ENCODE results near the gene MMP23B. TPM values are rescaled to one million over a fixed set of nuclear protein-coding genes. Genes with fewer than 3 reads are reported as not detected.
"Not testable (repeated sequence)": the region's sequence is repeated elsewhere in the genome, so short reads cannot be mapped to it uniquely, and the experiment has no call there.

Gene MMP23B
- total RNA-seq, 1 donor from 2014 or later = 93.8 TPM

DNA sequence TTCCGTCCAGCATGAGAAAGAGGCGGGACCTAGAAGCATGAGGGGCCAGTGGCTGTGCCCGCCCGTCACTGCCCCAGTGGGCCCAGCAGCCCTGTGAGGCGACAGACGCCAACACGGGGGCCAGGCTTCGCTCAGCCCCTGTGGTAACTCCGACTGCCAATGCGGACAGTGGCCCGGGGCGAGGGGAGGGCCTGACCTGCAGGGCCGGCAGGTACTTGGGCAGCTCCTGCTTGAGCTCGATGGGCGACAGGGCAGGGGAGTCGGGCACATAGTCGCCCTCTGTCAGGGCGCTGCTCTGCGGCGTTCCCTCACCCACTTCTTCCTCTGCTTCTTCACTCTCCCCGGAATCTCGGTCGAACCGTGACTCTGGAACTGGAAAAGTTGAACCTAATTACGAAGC lies 8.1 kb downstream of the MMP23B start:
- DNase-seq; H3K27ac ChIP-seq (replicated peaks); H3K27me3 ChIP-seq (ENCODE audit: low read depth); H3K4me3 ChIP-seq; H3K9me3 ChIP-seq (replicated peaks); H3K4me1 ChIP-seq; intact Hi-C loops (cut with micrococcal nuclease): not testable (repeated sequence)
- H3K36me3 ChIP-seq = peaks cover 21% of the 10 kb centered on the region

DNA sequence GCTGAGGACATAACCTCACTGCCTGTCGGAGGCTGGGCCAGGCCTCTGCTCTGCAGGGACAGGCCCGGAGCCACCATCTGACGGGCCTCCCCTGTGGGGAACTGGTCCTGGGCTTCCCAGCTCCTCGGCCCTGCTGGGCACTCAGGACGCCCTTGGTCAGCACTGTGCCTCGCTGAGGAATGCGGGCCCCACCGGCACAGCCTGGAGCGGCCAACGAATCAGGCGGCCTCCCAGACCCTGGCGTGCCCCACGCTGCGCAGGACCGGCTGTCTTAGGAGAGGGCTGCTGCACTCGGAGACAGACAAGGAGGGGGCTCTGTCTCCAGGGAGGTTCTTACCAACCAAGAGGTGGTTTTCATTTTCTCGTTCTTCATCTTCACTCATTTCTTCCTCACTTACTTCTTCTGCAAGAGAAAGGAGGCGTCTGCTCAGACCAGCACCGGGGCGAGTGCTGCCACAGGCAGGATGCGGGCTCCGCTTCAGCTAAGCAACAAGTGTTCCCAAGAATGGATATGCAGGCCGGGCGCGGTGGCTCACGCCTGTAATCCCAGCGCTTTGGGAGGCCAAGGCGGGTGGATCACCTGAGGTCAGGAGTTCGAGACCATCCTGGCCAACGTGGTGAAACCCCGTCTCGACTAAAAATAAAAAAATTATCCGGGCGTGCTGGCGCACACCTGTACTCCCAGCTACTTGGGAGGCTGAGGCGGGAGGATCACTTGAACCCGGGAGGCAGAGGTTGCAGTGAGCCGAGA lies 8.9 kb downstream of the MMP23B start:
- DNase-seq; intact Hi-C loops (cut with micrococcal nuclease): not testable (repeated sequence)
- peaks cover 24% of the 10 kb centered on the region for H3K36me3 ChIP-seq

DNA sequence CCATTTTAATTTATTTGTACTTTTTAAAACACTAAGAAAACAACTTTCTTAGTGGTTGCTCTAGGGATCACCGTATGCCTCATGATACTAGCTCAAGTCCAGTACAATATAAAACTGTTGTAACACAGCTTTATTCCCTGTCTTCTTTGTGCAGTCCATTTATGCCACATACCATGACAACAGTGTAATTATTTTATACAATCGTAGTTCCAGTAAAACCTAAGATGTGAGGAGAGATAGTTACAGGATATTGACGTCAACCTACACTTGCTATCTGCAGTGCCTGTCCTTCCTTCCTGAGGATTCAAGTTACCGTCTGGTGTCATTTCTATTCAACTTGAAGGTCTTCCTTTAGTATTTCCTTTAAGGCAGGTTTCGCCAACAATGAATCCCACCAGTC lies 14.4 kb downstream of the MMP23B start:
- H3K4me3 ChIP-seq; H3K4me1 ChIP-seq; intact Hi-C loops (cut with micrococcal nuclease); H3K27ac ChIP-seq (replicated peaks); H3K27me3 ChIP-seq (ENCODE audit: low read depth); DNase-seq; H3K9me3 ChIP-seq (replicated peaks): not testable (repeated sequence)
- H3K36me3 ChIP-seq = peaks cover 55% of the 10 kb centered on the region

More for the DNA sequence above, 8.9 kb downstream of the MMP23B start:
- H3K4me3 ChIP-seq; H3K27me3 ChIP-seq (ENCODE audit: low read depth); H3K4me1 ChIP-seq; H3K27ac ChIP-seq (replicated peaks); H3K9me3 ChIP-seq (replicated peaks): not testable (repeated sequence)

DNA sequence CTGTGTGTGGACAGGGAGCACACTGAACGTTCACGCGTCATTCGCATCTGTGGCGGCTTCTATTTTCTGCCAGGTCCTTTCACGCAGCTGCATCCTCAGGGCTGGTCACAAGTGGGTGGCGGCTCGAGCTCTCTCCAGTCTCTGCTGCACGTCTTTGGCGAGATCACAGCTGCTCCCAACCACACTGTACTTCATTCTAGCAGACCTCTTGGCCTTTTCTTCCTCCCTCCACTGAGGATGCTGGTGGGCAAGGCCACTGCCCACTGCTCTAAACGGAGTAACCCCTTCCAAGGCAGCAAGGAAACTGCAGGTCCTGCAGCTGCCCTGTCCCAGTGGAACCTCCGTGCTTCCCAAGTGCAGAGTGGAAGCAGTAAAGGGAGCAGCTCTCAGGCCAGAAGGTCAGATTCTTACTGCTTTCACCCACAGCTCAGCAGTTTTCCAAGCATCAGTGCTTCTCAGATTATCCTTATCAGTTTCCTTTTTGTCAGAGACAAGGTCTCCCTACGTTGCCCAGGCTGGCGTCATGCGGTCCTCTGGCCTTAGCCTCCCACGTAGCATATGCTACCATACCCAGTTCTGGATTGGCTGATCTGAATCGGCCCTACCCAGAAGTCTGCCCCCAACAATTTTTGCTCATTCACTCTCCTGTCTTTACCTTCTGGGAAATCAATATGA lies 15.7 kb downstream of the MMP23B start:
- H3K9me3 ChIP-seq (replicated peaks); H3K4me1 ChIP-seq; intact Hi-C loops (cut with micrococcal nuclease); H3K4me3 ChIP-seq; DNase-seq; H3K27me3 ChIP-seq (ENCODE audit: low read depth); H3K27ac ChIP-seq (replicated peaks): not testable (repeated sequence)
- peaks cover 68% of the 10 kb centered on the region for H3K36me3 ChIP-seq

DNA sequence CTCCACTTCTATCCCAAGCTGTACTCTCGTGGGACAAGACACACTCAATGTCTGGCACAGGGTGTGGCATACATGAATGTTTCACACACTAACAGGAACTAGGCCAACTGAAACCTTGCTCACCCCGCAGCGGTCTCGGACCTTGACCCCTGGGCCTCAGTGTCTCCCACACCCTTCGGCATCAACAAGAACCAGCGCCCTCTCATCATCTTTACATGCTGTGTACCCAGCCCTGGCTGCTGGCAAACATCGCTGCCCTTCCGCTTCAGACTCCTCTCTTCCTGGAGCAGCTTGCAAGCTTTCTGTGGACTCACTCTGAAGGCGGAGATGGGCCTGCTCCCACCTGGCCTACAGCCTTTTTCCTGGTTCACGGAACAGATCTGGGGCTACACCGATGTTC lies 16.3 kb downstream of the MMP23B start:
- H3K27ac ChIP-seq (replicated peaks); H3K9me3 ChIP-seq (replicated peaks); H3K4me1 ChIP-seq; intact Hi-C loops (cut with micrococcal nuclease); H3K27me3 ChIP-seq (ENCODE audit: low read depth); DNase-seq; H3K4me3 ChIP-seq: not testable (repeated sequence)
- H3K36me3 ChIP-seq = peaks cover 74% of the 10 kb centered on the region

DNA sequence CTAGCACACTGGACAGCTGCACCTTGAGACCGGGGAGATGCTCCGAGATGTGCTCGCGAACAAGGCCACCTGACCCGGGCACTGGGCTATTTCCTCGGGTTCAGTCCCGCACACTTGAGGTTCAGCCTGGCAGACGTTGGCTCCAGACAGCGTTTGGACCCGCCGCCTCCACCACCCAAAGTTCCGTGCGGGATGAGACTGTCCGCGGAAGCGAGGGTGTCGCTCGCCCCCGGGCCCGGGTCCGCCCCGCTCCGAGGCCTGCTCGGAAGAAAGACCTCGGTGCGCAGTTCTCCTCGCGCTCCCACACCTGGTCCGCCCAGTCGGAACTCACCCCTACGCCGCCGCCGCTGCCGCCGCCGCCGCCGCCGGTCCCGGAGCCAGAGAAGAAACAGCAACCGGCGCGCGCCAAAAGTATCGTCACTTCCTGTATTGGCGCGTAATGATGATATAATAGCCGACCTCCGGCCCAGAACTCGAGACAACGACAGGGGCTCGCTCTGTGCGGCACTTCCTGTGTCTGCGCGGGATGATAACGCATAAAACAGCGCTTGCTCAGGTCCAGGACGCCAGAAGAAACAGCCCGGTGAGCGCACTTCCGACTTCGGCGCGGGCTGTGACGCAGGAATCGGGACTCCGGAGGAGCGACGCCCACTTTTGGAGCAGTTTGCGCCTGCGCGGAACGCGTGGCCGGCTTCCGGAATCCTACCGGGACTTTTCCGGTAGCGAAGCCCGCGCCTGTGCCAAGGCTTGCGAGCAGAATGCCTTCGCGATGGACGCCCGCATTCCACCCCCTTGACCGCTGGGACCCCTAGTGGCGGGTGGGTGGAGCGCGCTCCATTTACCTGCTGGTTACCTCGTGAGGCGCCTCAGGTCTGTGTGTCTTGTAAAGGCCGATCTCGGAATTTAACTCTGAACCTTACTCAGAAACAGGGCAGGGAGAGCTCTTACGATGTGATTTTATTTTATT lies 26.9 kb downstream of the MMP23B start, which contains the start of gene CDK11B:
Gene CDK11B, minus strand, starts transcription at position 422 of the 967 bp plus-strand sequence. CDS start 1,519 bp downstream, outside the sequence.
- intact Hi-C loops (cut with micrococcal nuclease); H3K27me3 ChIP-seq (ENCODE audit: low read depth); H3K9me3 ChIP-seq (replicated peaks): not testable (repeated sequence)
- TF ChIP-seq, protein P1, sequence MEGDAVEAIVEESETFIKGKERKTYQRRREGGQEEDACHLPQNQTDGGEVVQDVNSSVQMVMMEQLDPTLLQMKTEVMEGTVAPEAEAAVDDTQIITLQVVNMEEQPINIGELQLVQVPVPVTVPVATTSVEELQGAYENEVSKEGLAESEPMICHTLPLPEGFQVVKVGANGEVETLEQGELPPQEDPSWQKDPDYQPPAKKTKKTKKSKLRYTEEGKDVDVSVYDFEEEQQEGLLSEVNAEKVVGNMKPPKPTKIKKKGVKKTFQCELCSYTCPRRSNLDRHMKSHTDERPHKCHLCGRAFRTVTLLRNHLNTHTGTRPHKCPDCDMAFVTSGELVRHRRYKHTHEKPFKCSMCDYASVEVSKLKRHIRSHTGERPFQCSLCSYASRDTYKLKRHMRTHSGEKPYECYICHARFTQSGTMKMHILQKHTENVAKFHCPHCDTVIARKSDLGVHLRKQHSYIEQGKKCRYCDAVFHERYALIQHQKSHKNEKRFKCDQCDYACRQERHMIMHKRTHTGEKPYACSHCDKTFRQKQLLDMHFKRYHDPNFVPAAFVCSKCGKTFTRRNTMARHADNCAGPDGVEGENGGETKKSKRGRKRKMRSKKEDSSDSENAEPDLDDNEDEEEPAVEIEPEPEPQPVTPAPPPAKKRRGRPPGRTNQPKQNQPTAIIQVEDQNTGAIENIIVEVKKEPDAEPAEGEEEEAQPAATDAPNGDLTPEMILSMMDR (IDR thresholded peaks at IDR 0.05; ENCODE audit: borderline replicate concordance) = peak; percentile 51
- H3K4me3 ChIP-seq = peak within 1 kb of the TSS; percentile 85
- peaks cover 33% of the 10 kb centered on the region for H3K36me3 ChIP-seq
- H3K4me1 ChIP-seq = peaks cover 13% of the 10 kb centered on the region
- DNase-seq = peak; percentile 91
- H3K27ac ChIP-seq (replicated peaks) = peak within 1 kb of the TSS; percentile 99

DNA sequence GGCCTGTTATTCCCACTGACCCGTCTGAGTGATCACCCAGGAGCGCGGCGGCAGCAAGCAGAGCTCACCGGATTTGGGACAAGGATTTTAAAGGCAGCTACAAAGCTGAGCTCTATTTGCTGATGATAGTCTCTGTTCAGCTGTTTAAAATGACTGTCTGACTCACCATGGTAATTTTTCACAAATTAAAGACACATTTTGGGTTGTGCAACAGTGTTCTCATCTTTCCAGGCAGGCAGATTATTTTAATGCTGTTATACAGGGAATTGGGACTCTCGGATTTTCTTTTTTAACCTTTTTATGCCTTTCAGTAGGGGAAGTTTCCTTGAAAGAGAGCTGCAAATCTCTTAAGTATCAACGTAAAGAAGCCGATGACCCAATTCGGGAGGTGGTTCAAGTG lies 30.4 kb downstream of the MMP23B start:
- H3K9me3 ChIP-seq (replicated peaks); H3K27ac ChIP-seq (replicated peaks): not testable (repeated sequence)

DNA sequence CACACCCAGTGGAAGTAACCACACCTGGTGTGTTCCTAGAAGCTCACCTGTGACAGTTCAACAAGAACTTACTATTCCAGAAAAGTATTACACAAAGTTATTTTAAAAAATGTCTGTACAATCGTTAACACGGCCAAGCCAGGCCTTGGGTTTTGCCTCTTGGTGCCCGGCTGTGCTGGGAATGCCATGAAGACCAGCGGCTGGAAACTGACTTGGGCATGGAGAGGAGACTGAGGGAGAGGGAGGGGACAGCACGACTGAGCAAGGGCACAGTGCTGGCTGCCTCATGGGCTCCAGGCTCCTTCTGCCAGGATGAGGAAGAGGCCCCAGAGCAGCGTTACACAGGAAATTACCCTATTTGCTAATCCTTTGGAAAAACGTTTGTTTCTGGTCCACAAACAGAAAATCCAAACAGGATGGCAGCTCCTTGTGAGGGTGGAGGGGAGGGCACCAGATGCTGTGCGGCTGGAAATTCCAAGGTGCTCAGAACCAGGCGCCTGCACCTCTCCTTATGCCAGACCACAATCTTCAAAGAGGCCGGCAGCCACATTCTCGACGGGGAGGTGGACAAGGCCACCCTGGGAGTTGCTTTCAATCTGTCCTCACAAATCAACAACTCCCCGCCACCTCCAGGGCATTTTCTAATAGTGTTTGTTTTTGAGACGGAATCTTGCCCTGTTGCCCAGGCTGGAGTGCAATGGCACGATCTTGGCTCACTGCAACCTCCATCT lies 31.0 kb downstream of the MMP23B start:
- H3K36me3 ChIP-seq = peaks cover 26% of the 10 kb centered on the region
- intact Hi-C loops (cut with micrococcal nuclease); H3K9me3 ChIP-seq (replicated peaks); H3K4me3 ChIP-seq; DNase-seq; H3K27me3 ChIP-seq (ENCODE audit: low read depth); H3K4me1 ChIP-seq; H3K27ac ChIP-seq (replicated peaks): not testable (repeated sequence)

More for the DNA sequence above, 30.4 kb downstream of the MMP23B start:
- intact Hi-C loops (cut with micrococcal nuclease); H3K4me3 ChIP-seq; H3K27me3 ChIP-seq (ENCODE audit: low read depth); DNase-seq: not testable (repeated sequence)
- Histone ChIP-seq H3K36me3 (peaks cover 23% of the 10 kb centered on the region), H3K4me1 (peaks cover 13% of the 10 kb centered on the region)

DNA sequence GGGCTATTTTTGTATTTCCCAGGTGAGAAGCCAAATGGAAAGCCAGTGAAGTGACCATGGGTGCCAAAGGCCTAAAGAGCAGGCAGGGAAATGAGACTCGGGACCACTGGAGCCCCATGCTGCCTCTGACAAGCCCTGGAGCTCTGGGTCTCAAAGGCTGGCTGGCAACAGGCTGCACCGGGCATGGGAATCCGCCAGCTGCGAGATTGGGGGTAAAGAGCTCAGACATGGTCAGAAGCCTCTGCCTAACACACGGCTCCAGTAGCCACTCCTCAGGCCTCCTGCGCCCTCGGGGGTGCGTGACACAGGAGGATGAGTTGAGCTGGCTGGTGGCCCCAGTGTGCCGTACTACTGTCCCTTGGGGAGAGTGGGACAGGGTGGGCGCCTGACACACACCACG lies 32.3 kb downstream of the MMP23B start:
- intact Hi-C loops (cut with micrococcal nuclease) = not testable (repeated sequence)

More for the DNA sequence above, 32.3 kb downstream of the MMP23B start:
- H3K27me3 ChIP-seq (ENCODE audit: low read depth); H3K4me3 ChIP-seq; DNase-seq; H3K9me3 ChIP-seq (replicated peaks); H3K27ac ChIP-seq (replicated peaks): not testable (repeated sequence)
- peaks cover 11% of the 10 kb centered on the region for H3K4me1 ChIP-seq
- H3K36me3 ChIP-seq = peaks cover 37% of the 10 kb centered on the region

Data from left ventricle myocardium inferior (tissue), 1 donor.